Measurements from ENCODE around the gene AQP10.

- TF ChIP-seq CTCF (IDR thresholded peaks at IDR 0.05) (no peak), POLR2A (IDR thresholded peaks at IDR 0.05) (no peak)
Measured at GRCh38 chr1:154329152-154329521, 8.2 kb downstream of the AQP10 start.

Measured in lower leg skin (tissue), 3 donors.